Measurements from ENCODE around the gene CBY2.

The CBY2 gene

GRCh38 chr13:45704211-45704739 is 2.2 kb downstream of the CBY2 start:
- no peak for DNase-seq

DNA sequence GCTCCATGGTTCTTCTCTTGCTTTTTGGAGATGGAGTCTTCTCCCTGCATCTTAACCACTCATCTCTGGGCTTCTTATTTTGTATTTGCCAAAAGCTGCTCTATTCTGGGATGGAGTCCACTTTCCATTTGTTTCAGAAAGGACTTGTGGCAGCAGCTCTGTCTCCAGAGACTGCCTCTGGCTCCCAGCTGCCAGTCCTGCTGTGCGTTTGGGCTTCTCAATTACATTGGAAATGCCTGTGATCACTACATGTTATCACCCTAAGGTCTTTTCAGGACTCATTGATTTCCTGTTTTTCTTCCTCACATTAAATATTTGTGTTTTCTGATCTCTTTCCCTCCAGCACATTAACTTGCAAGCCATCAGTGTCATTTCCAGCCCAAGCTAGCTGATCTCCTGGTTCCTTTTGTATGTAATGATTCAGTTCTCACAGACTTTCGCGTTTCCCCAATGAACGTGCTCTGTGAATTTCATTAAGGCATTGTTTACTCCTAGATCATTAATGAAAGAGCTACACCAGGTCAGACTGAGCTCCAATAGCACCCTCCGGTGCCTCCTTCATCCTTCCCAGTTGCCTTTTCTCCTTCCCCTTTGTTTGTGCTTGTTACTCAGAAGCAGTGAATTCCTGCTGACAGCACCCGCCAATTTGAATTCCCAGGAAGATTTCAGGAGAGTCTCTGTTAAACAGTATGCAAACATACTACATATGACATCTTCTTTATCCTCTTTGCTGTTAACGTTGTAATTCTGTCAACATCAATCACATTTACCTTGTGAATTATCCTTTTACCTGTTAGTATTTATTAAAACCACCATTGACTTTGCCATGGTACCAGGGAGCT is 3.0 kb downstream of the CBY2 start:
- no peak for DNase-seq

DNA sequence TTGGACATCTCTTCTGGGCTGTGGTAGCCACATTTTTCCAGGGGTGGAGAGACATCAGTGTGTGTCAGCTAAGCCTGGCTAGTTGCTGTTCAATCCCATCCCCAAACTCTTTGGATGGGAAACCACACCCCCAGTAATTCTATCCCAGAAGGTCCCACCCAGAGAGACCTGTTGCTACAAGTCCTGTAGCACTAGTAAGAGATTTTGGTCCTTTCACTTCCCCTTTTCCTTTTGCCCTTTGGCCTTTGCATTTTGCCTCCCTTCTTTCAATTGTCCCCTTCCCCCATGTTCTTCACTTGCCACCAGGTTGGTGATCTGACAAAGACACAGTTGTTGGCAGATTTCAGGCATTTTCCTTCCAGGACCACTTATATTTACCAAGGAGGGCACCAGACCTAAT is 3.8 kb downstream of the CBY2 start:
- no peak for DNase-seq

- no peak for DNase-seq
Observed at GRCh38 chr13:45707516-45708100, 5.5 kb downstream of the CBY2 start.

DNA sequence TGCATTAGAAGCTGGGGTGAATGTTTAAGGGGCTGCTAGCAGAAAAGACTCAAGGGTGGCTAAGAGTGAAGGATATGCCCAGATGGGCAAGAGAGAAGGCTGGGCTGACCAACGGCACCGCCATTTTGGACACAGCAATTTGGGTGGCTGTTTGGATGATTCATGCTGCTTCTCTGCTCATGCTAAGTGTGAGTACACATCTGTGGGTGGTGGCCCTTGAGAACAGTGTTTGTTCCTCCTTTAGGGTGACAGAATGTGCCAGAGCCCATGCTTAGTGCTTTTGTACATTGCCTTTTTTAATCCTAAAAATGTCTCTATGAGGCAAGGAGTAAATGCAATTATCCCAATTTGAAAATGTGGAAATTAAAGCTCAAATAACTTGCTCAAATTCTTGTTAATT is 9.8 kb downstream of the CBY2 start:
- no peak for DNase-seq

DNA sequence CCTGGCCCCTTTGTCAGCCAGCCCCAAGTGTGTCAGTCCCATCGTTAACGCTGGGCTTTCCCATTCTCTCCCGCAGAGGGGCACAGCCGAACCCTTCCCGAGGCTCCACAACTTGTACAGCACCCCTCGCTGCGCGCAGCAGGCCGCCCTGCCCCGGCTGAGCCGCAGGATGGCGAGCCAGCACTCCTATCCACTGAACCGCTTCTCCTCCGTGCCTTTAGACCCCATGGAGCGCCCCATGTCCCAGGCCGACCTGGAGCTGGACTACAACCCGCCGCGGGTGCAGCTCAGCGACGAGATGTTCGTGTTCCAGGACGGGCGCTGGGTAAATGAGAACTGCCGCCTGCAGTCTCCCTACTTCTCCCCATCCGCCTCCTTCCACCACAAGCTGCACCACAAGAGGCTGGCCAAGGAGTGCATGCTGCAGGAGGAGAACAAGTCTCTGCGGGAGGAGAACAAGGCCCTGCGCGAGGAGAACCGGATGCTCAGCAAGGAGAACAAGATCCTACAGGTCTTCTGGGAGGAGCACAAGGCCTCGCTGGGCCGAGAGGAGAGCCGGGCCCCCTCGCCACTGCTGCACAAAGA is 11.1 kb downstream of the CBY2 start:
- DNase-seq, result no peak

DNA sequence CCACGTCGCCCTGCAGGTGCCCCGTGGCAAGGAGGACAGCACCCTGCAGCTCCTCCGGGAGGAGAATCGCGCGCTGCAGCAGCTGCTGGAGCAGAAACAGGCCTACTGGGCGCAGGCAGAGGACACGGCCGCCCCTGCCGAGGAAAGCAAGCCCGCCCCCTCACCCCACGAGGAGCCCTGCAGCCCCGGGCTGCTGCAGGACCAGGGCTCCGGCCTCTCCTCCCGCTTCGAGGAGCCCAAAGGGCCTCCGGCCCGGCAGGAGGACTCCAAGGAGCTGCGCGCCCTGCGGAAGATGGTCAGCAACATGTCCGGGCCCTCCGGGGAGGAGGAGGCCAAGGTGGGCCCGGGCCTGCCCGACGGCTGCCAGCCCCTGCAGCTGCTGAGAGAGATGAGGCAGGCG is 11.6 kb downstream of the CBY2 start:
- no peak for DNase-seq

GRCh38 chr13:45714170-45714569 is 12.1 kb downstream of the CBY2 start:
- DNase-seq, result no peak

DNA sequence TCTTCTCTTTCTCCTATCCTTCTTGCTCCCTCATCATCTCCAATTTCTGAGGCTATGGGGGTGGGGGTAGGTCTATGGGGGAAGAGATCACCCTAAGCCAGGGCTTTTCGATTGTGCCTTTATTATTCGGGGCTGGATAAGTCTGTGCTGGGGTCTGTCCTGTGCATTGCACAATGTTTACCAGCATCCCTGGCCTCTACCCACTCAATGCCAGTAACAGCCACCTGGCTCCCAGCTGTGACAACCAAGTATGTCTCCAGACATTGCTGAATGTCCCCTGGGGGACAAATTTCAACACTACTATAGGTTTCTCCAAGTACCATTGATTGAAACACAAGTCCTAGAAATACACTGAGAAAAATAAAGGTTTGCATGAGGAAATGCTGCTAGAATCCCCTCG is 13.2 kb downstream of the CBY2 start:
- DNase-seq, result no peak

- DNase-seq, result no peak
Observed at GRCh38 chr13:45717349-45717748, 15.2 kb downstream of the CBY2 start.

- no peak for DNase-seq
Observed at GRCh38 chr13:45718063-45718462, 15.9 kb downstream of the CBY2 start.

DNA sequence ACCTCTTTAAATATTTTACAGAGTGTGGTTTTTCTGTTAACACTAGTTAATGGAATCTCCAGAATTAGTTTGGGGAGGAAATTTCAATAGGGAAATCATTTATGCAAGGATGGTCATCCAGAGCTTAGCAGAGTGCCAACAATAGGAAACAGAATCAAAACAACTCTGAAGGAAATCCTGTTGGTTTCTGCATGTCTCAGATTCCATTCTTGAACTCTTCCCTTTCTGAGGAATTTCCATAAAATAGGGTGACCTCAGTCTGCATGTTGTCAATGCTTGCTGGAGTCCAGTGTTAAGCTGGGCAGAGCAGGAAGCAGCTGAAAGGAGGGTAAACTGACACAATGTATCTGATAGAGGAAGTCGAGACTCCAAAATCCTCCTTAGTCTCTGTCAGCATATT is 16.9 kb downstream of the CBY2 start:
- DNase-seq, result no peak

DNA sequence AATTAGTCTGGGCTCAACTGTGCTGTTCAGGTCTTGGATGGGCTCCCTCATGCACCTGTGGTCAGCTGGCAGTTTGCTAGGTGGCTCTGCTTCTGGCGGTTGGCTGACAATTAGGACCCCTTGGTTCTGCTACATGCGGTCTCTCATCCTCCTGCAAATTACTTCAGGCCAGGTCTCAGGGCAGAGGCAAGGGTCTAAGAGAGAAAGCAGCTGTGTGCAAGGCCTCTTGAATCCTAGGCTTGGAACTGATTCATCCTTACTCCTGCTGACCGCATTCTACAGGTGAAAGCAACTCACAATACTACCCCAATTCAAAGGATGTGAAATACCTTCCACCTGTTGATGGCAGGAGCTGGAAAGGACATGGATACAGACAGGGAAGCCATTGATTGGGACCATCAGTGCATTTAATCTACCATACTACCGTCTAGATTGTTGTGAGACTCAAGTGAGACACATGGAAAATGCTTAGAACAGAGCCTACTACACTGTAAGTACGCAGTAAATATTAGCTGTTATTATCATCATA is 19.1 kb downstream of the CBY2 start:
- DNase-seq, result no peak

DNA sequence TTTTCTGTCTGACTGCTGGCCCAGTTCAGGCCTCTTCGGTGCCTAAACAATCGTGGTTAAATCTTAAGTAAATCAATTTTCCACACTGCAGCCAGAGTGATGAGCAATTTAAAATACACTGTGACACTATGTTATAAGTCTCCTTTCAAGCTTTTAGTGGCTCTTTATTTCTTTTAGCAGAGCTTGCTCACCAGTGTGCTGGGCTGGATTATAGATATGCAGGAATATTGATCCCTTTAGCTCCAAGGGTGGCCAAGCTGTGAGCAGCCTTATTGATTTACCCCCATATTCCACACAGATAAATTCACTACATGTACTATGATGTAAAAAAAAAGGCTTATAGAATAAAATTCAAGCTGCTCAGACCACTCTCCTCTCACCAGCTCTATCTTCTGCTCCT is 21.7 kb downstream of the CBY2 start:
- DNase-seq, result no peak

GRCh38 chr13:45728759-45729158 is 26.6 kb downstream of the CBY2 start:
- no peak for DNase-seq

GRCh38 chr13:45731455-45731854 is 29.3 kb downstream of the CBY2 start:
- DNase-seq, result no peak

DNA sequence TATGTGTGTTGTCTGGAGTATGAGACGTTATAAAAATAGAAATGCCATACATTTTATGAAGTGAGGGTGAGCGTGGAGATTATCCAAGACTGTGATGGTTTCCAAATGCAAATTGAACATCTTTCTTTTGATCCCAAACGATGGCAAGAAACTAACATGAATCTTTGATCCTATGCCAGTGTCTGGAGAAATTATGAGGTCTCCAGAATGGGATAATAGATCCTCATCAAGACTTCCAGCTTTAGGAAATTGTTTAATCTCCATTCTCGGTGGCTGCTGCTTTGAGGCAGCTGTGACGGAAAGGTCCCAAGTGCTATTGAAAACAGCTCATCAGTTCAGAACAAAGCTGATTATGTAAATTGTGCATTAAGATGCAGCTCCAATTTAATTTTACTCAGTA is 30.8 kb downstream of the CBY2 start:
- DNase-seq, result no peak

GRCh38 chr13:45733361-45733760 is 31.2 kb downstream of the CBY2 start:
- no peak for DNase-seq

DNA sequence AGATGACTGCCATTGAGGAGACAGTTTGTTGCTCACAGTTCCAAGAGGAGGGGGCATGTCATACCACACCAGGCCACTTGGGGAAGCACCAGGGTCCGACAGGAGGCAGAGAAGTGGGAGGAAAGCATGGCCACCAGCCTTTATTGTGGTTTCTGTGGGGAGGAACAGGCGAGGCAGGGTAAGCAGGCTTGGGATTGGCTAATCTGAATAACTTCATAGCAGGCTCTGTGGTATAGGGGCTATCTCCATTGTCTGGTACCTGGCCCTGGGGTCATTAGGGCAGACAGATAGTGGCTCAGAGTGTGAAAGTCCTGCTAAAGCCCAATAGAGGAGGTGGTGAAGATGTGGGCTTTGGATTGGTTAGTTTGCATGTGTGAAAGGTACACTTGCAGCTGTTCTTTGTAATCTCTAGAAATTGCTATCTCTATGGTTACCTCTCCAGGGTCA is 35.5 kb downstream of the CBY2 start:
- DNase-seq, result no peak

DNA sequence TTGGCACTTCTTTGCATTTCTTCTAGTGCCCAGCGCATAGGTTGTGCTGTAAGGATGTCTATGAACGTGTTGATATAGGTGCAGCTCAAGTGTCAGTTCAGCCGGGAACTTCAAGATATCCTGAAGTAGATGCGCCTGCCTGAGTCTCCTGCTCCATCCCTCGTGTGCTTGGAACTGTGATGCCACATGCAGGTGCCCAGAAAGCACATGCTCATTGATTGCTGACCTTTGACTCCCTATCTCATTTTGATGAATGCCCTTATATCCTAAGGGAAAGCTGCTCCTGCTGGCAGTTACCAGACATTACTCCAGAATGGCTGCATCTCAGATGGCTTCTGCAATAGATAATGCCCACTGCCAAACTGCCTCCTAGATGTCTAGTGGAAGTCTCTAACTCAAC is 40.9 kb downstream of the CBY2 start:
- no peak for DNase-seq

DNA sequence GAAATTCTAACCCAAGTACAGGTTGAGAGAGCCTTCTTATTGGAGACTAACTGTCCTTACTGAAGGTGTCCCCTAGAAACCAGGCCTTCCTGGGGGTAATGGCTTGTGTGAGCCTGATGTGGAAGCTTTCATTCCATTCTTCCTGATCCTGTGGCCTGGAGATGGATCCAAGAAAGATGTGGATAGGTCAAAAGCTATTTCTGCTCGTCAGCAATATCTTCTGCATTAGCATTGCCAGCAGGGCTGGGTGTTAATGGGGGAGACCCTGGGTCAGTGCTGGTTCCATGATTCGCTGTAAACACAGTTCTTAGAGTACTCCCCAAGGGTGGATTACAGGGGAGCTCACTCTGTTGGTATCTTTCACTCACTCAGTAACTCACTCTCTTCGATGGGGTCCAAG is 42.9 kb downstream of the CBY2 start:
- DNase-seq, result no peak

- no peak for DNase-seq
Observed at GRCh38 chr13:45747071-45747470, 45.0 kb downstream of the CBY2 start.

DNA sequence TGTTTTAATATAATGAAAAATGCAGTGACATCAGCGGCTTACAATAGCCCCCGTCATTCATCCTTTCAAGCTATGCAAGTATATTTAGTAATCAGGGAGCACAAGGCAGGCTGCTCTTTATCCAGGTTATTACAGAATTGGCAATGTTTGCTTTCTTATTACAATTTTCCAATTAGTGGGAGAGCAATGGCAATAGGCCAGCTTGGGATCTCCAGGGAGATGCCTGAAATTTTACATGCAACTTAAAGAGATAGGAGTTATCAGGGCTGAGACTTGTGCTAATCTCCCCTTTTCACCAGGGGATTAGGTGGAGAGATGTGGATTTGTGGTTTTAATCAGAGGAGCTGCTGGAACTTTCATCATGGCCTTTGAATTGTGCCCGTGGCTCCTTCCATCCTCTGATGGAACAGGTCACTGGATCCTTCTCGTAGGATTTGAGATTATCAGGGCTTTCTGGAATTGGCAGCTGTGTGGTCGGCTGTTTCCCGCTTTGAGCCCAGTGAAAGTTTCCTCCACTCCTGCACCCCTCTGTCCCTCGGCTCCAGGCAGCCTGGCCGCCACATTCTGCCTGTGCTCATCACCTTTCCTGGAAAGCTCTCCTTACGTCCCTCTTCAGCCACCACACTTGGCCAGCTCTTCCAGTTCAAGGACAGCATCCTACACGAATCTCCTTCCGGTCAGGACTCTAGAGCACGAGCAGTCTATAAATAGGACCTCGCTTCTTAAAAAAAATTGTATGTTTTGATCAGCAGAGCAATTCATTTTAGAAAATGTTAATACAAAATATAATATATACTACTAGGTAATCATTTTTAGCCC is 47.0 kb downstream of the CBY2 start:
- DNase-seq, result peak; percentile 9

All from NCI-H2171 treated with DMSO at 0.1 percent for 48 hours (cell line).